Heart left ventricle (tissue), 13 donors: Measurements from ENCODE around the gene UBXN7.

Source experiments
- POLR2A ChIP-seq, 2 donors: fragments of 450-650 bp; IDR thresholded peaks; one replicate each; pipeline ENCODE4 v1.6.1; 2017; ENCODE audit warnings: antibody characterized with exemption in 2 of 2, mild to moderate bottlenecking in 2 of 2, moderate library complexity in 2 of 2
- TF ChIP-seq, protein P1 (sequence below), 12 donors: fragments of 200-600 bp; sonication (generic) in 4 of 12; IDR thresholded peaks; one replicate each; pipeline versions ENCODE4 v1.5.0 to v1.8.0; 2018 to 2022; ENCODE audit warnings: antibody characterized with exemption in 12 of 12, mild to moderate bottlenecking in 5 of 12
- donor health status: ischemic (EF 13 %, LVEDD 7.1; RV severe dilation, severe dysfunction).
- donor health status: DM: no; HTN: yes; CAD: no.
- donor health status: DM: no; HTN: no; CAD: no.
- donor health status: ischemic (EF 25% LVEDD 6.9; RV normal size, moderate dysfunction).
- donor health status: ischemic (EF 25% LVEDD 5.7; RV mildly dilated, moderate dysfunction).
- donor health status: ischemic (EF 35%, LVEDD 5.7; RV mildly dilated, moderate dysfunction).
- donor health status: nonischemic (EF 11% LVEDD 7.7; RV severe dilation, severe dysfunction).
- donor health status: DM: yes; HTN: yes; CAD: no.
- donor health status: PGD.
- donor health status: ischemic (EF 29% LVEDD 5.4; RV normal size, mild dysfunction).
- donor health status: nonischemic (EF 23%, LVEDD 6.1; RV moderate dilation, normal function).

DNA sequence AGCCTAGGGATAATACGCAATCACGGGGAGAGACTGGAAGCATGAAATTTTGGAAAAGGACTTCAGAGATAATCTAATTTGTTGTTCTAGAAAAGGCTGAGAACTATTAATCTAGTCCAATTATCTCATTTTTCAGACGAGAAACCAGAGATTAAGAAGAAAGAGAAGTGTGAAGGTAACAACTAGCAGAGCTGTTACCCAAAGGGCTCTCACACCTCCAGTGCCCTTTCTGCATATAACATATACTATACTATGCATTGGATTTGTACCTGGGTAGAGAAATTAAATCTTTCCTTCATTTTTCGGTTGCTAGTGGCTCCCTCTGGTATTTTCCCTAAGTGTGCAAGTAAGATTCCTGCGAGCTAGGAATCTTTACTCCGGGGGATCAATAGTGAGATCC lies 80.7 kb downstream of the UBXN7 start:
- TF ChIP-seq, protein P1, sequence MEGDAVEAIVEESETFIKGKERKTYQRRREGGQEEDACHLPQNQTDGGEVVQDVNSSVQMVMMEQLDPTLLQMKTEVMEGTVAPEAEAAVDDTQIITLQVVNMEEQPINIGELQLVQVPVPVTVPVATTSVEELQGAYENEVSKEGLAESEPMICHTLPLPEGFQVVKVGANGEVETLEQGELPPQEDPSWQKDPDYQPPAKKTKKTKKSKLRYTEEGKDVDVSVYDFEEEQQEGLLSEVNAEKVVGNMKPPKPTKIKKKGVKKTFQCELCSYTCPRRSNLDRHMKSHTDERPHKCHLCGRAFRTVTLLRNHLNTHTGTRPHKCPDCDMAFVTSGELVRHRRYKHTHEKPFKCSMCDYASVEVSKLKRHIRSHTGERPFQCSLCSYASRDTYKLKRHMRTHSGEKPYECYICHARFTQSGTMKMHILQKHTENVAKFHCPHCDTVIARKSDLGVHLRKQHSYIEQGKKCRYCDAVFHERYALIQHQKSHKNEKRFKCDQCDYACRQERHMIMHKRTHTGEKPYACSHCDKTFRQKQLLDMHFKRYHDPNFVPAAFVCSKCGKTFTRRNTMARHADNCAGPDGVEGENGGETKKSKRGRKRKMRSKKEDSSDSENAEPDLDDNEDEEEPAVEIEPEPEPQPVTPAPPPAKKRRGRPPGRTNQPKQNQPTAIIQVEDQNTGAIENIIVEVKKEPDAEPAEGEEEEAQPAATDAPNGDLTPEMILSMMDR (IDR thresholded peaks at IDR 0.05): no peak
- no peak for TF ChIP-seq POLR2A (IDR thresholded peaks at IDR 0.05)
